ENCODE data around the gene NR1D1. TPM values are rescaled to one million over a fixed set of nuclear protein-coding genes. Genes with fewer than 3 reads are reported as not detected.

Gene NR1D1
- total and polyA plus RNA-seq, 2 of the 13 experiments (the other 11 are each of a cell fraction or from before 2014, with no cell fraction given), result 2.1 to 2.7 TPM

GRCh38 chr17:40113907-40114245 lies 13.5 kb upstream of the NR1D1 start (continued):
- TF ChIP-seq ZFP90 (CRISPR knock-in tag; IDR thresholded peaks at IDR 0.05; ENCODE audit: borderline replicate concordance), result no peak
- TF ChIP-seq ZNF224 (CRISPR knock-in tag; IDR thresholded peaks at IDR 0.05), result 0 out of 2 replicates have a peak, but pooled peaks have one; percentile 18
- no peak for TF ChIP-seq E2F1 (CRISPR knock-in tag; IDR thresholded peaks at IDR 0.05)
- no peak for TF ChIP-seq PAX8 (CRISPR knock-in tag; IDR thresholded peaks at IDR 0.05; ENCODE audit: borderline replicate concordance)
- TF ChIP-seq, protein P1, sequence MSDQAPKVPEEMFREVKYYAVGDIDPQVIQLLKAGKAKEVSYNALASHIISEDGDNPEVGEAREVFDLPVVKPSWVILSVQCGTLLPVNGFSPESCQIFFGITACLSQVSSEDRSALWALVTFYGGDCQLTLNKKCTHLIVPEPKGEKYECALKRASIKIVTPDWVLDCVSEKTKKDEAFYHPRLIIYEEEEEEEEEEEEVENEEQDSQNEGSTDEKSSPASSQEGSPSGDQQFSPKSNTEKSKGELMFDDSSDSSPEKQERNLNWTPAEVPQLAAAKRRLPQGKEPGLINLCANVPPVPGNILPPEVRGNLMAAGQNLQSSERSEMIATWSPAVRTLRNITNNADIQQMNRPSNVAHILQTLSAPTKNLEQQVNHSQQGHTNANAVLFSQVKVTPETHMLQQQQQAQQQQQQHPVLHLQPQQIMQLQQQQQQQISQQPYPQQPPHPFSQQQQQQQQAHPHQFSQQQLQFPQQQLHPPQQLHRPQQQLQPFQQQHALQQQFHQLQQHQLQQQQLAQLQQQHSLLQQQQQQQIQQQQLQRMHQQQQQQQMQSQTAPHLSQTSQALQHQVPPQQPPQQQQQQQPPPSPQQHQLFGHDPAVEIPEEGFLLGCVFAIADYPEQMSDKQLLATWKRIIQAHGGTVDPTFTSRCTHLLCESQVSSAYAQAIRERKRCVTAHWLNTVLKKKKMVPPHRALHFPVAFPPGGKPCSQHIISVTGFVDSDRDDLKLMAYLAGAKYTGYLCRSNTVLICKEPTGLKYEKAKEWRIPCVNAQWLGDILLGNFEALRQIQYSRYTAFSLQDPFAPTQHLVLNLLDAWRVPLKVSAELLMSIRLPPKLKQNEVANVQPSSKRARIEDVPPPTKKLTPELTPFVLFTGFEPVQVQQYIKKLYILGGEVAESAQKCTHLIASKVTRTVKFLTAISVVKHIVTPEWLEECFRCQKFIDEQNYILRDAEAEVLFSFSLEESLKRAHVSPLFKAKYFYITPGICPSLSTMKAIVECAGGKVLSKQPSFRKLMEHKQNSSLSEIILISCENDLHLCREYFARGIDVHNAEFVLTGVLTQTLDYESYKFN (CRISPR knock-in tag; conservative IDR thresholded peaks at IDR 0.05), result no peak; the same call in 1 of the 2 replicates
- TF ChIP-seq ZNF792 (CRISPR knock-in tag; IDR thresholded peaks at IDR 0.05), result no peak
- 0 out of 2 replicates have a peak, but pooled peaks have one; percentile 5 for TF ChIP-seq ZNF644 (CRISPR knock-in tag; IDR thresholded peaks at IDR 0.05; ENCODE audit: low read depth)
- 0 out of 2 replicates have a peak, but pooled peaks have one; percentile 35 for TF ChIP-seq ZNF329 (CRISPR knock-in tag; IDR thresholded peaks at IDR 0.05; ENCODE audit: low read depth)
- TF ChIP-seq, protein P2, sequence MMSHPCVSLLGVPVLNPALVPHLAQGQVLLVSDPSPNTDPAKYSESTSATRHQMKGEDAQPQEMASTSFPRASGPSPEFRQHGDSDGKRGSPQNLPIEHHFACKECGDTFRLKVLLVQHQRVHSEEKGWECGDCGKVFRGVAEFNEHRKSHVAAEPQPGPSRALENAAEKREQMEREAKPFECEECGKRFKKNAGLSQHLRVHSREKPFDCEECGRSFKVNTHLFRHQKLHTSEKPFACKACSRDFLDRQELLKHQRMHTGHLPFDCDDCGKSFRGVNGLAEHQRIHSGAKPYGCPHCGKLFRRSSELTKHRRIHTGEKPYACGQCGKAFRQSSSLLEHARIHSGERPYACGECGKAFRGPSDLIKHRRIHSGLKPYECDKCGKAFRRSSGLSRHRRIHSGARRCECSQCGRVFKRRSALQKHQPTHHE (CRISPR knock-in tag; IDR thresholded peaks at IDR 0.05; ENCODE audit: borderline replicate concordance), result no peak
- TF ChIP-seq ZNF788 (CRISPR knock-in tag; IDR thresholded peaks at IDR 0.05; ENCODE audit: borderline replicate concordance), result no peak
- no peak for TF ChIP-seq ZNF782 (CRISPR knock-in tag; IDR thresholded peaks at IDR 0.05; ENCODE audit: borderline replicate concordance)
- no peak for TF ChIP-seq SKI (IDR thresholded peaks at IDR 0.05; ENCODE audit: partially characterized antibody)
- TF ChIP-seq EP300 (IDR thresholded peaks at IDR 0.05; ENCODE audit: low read depth in 2 of 2, low read length in 2 of 2), result no peak
- no peak for TF ChIP-seq EP300 (CRISPR knock-in tag; IDR thresholded peaks at IDR 0.05; ENCODE audit: borderline replicate concordance)
- no peak for TF ChIP-seq ZNF672 (CRISPR knock-in tag; IDR thresholded peaks at IDR 0.05)
- 0 out of 2 replicates have a peak, but pooled peaks have one; percentile 5 for TF ChIP-seq ZNF746 (CRISPR knock-in tag; IDR thresholded peaks at IDR 0.05)
- no peak for TF ChIP-seq ZNF292 (CRISPR knock-in tag; IDR thresholded peaks at IDR 0.05; ENCODE audit: borderline replicate concordance, low read depth)
- no peak for TF ChIP-seq GTF2F1 (IDR thresholded peaks at IDR 0.05; ENCODE audit: low read length)
- TF ChIP-seq ARNTL (CRISPR knock-in tag; IDR thresholded peaks at IDR 0.05), result no peak
- no peak for TF ChIP-seq NFYB (CRISPR knock-in tag; IDR thresholded peaks at IDR 0.05)
- no peak for TF ChIP-seq RFX1 (IDR thresholded peaks at IDR 0.05)
- TF ChIP-seq ZNF589 (CRISPR knock-in tag; conservative IDR thresholded peaks at IDR 0.05), result no peak
- TF ChIP-seq SPEN (CRISPR knock-in tag; IDR thresholded peaks at IDR 0.05; ENCODE audit: low read depth), result no peak; the same call in 1 of the 2 replicates
- TF ChIP-seq, protein P3, sequence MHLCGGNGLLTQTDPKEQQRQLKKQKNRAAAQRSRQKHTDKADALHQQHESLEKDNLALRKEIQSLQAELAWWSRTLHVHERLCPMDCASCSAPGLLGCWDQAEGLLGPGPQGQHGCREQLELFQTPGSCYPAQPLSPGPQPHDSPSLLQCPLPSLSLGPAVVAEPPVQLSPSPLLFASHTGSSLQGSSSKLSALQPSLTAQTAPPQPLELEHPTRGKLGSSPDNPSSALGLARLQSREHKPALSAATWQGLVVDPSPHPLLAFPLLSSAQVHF (CRISPR knock-in tag; IDR thresholded peaks at IDR 0.05), result no peak
- TF ChIP-seq ZMYM3 (CRISPR knock-in tag; IDR thresholded peaks at IDR 0.05), result no peak
- TF ChIP-seq ZNF652 (CRISPR knock-in tag; IDR thresholded peaks at IDR 0.05; ENCODE audit: borderline replicate concordance, low read depth), result peak; percentile 96
- no peak for TF ChIP-seq TBX3 (IDR thresholded peaks at IDR 0.05; ENCODE audit: borderline replicate concordance)
